Liver (tissue), 9 donors: ENCODE data around the gene SRGAP3. TPM values are rescaled to one million over a fixed set of nuclear protein-coding genes. Genes with fewer than 3 reads are reported as not detected.

Source experiments
- DNase-seq: peaks from one replicate; pipeline ENCODE4 v3.0.0-alpha.2; 2017; ENCODE audit warnings: low spot score
- H3K27ac ChIP-seq, 2 donors: one replicate each; pipeline ENCODE4 v1.7.0; 2013; ENCODE audit warnings: inconsistent platforms in 2 of 2, low read length in 2 of 2, control low read depth in 1 of 2, low read depth in 1 of 2, mild to moderate bottlenecking in 1 of 2
- H3K27me3 ChIP-seq, 4 donors: one replicate each; pipeline versions ENCODE4 v1.6.1 to v1.7.0; 2013; ENCODE audit warnings: low read length in 3 of 4, inconsistent platforms in 1 of 4, mild to moderate bottlenecking in 1 of 4, moderate library complexity in 1 of 4; ENCODE audit not compliant: control insufficient read depth in 4 of 4, insufficient read depth in 4 of 4
- H3K36me3 ChIP-seq, 4 donors: one replicate each; pipeline versions ENCODE4 v1.6.1 to v1.7.0; 2013; ENCODE audit warnings: low read length in 3 of 4, mild to moderate bottlenecking in 3 of 4, low read depth in 1 of 4, moderate library complexity in 1 of 4; ENCODE audit not compliant: control insufficient read depth in 4 of 4, insufficient read depth in 3 of 4
- H3K4me1 ChIP-seq, 4 donors: one replicate each; pipeline versions ENCODE4 v1.6.1 to v1.7.0; 2013; ENCODE audit warnings: low read length in 3 of 4, mild to moderate bottlenecking in 3 of 4, moderate library complexity in 1 of 4; ENCODE audit not compliant: control insufficient read depth in 4 of 4, insufficient read depth in 4 of 4
- H3K4me3 ChIP-seq, 3 donors: one replicate each; pipeline versions ENCODE4 v1.6.1 to v1.7.0; 2013; ENCODE audit warnings: low read length in 3 of 3, control low read depth in 1 of 3, low read depth in 1 of 3, mild to moderate bottlenecking in 1 of 3
- H3K9ac ChIP-seq, 2 donors: one replicate each; pipeline ENCODE4 v1.7.0; 2013; ENCODE audit warnings: low read length in 2 of 2, mild to moderate bottlenecking in 2 of 2, moderate library complexity in 2 of 2, control low read depth in 1 of 2, low read depth in 1 of 2
- H3K9me3 ChIP-seq, 4 donors: one replicate each; pipeline versions ENCODE4 v1.6.1 to v1.7.0; 2013; ENCODE audit warnings: low read length in 3 of 4; ENCODE audit not compliant: control insufficient read depth in 4 of 4
- EGR1 ChIP-seq, 2 donors: IDR thresholded peaks; 2 replicates each; pipeline ENCODE4 v1.6.1; 2016 to 2018; ENCODE audit warnings: antibody characterized with exemption in 2 of 2, low read depth in 2 of 2
- GABPA ChIP-seq, 2 donors: IDR thresholded peaks in 1 of 2; conservative IDR thresholded peaks in 1 of 2; 2 replicates each; pipeline ENCODE4 v1.6.1; 2016; ENCODE audit warnings: antibody characterized with exemption in 2 of 2, mild to moderate bottlenecking in 1 of 2, moderate library complexity in 1 of 2
- HNF4A ChIP-seq, 2 donors: conservative IDR thresholded peaks; 2 replicates each; pipeline ENCODE4 v1.6.1; 2016; ENCODE audit warnings: antibody characterized with exemption in 2 of 2, mild to moderate bottlenecking in 2 of 2
- HNF4G ChIP-seq: IDR thresholded peaks from 2 replicates; pipeline ENCODE4 v1.6.1; 2016; ENCODE audit warnings: antibody characterized with exemption
- NR2F2 ChIP-seq: IDR thresholded peaks from 2 replicates; pipeline ENCODE4 v1.6.1; 2016; ENCODE audit warnings: antibody characterized with exemption
- RAD21 ChIP-seq, 2 donors: IDR thresholded peaks; 2 replicates each; pipeline ENCODE4 v1.6.1; 2016; ENCODE audit warnings: antibody characterized with exemption in 2 of 2, mild to moderate bottlenecking in 2 of 2
- RXRA ChIP-seq, 2 donors: IDR thresholded peaks; 2 replicates each; pipeline ENCODE4 v1.6.1; 2017 to 2018; ENCODE audit warnings: antibody characterized with exemption in 2 of 2, mild to moderate bottlenecking in 1 of 2
- SP1 ChIP-seq: IDR thresholded peaks from 2 replicates; pipeline ENCODE4 v1.6.1; 2018; ENCODE audit warnings: antibody characterized with exemption, mild to moderate bottlenecking
- TAF1 ChIP-seq: conservative IDR thresholded peaks from 2 replicates; pipeline ENCODE4 v1.6.1; 2016; ENCODE audit warnings: antibody characterized with exemption, mild to moderate bottlenecking
- YY1 ChIP-seq: IDR thresholded peaks from 2 replicates; pipeline ENCODE4 v1.6.1; 2016; ENCODE audit warnings: antibody characterized with exemption, mild to moderate bottlenecking
- WGBS: extraction: QIAGEN DNeasy Blood & Tissue Kit; methylation state at CpG from one replicate; pipeline ENCODE4 v1.1.7; 2013; 5-methylcytosine and 5-hydroxymethylcytosine counted together
- polyA plus RNA-seq, 2 donors: library from polyadenylated mRNA; stranded (reverse) in 1 of 2; unstranded in 1 of 2; fragments of 200-250 nt in 1 of 2; fragments of >200 nt in 1 of 2; fragmentation: Nextera tagmentation in 1 of 2; extraction: Ambion mirVana in 1 of 2; gene quantifications; one replicate each; pipeline versions ENCODE4 v1.2.1 to v1.2.3, GENCODE V29; 2013 to 2015
- total RNA-seq, 2 donors: library from RNA; depleted of rRNA; stranded (reverse); fragments of >200 nt; gene quantifications; one replicate each; pipeline ENCODE4 v1.2.3, GENCODE V29; 2014
- TF ChIP-seq, protein P1 (sequence below): IDR thresholded peaks from 2 replicates; pipeline ENCODE4 v1.6.1; 2016; ENCODE audit warnings: antibody characterized with exemption, mild to moderate bottlenecking
- TF ChIP-seq, protein P2 (sequence below): IDR thresholded peaks from 2 replicates; pipeline ENCODE4 v1.6.1; 2016; ENCODE audit warnings: antibody characterized with exemption
- TF ChIP-seq, protein P3 (sequence below): fragments of 150-350 bp; IDR thresholded peaks from 2 replicates; pipeline ENCODE4 v1.5.1; 2017; ENCODE audit warnings: improper control_type of control experiment, low read depth, low read length; ENCODE audit not compliant: missing input control
- TF ChIP-seq, protein P4 (sequence below): IDR thresholded peaks from 2 replicates; pipeline ENCODE4 v1.6.1; 2016; ENCODE audit warnings: antibody characterized with exemption
- donor health status: healthy.
- donor health status: healthy.
- donor health status: healthy.
- donor health status: healthy.
- donor health status: healthy.

Gene SRGAP3
- total and polyA plus RNA-seq, 4 donors, result 0.61 to 4.2 (median 1.6) TPM

DNA sequence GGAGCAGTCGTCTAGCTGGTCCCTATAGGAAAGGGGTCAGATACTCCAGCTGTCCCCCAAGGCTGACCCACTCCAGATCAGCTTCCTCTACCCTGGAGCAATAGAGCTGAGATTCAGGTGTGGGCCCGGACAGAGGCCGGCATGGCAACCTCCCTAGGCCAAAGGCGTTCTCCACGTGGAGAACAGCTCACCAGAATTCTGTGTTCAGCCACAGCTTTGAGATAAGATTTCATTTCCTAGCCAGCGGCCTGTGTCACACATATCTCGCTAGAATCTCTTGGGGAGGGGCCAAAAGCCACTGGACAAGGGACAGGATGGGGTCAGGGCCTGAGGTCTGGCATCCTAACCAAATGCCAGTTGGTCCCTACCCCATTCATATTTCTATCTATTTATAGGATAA lies 20.1 kb downstream of the SRGAP3 start:
- H3K4me3 ChIP-seq, result no peak overlapping the region
- no peaks in the 10 kb centered on the region for H3K27me3 ChIP-seq
- no peak overlapping the region for H3K27ac ChIP-seq
- no peaks in the 10 kb centered on the region for H3K9me3 ChIP-seq
- DNase-seq, result no peak
- no peaks in the 10 kb centered on the region for H3K36me3 ChIP-seq
- no peak overlapping the region for H3K9ac ChIP-seq
- TF ChIP-seq RAD21 (IDR thresholded peaks at IDR 0.05) (no peak), NR2F2 (no peak), HNF4G (no peak), EGR1 (IDR thresholded peaks at IDR 0.05; ENCODE audit: low read depth in 2 of 2) (no peak)
- TF ChIP-seq, protein P1, sequence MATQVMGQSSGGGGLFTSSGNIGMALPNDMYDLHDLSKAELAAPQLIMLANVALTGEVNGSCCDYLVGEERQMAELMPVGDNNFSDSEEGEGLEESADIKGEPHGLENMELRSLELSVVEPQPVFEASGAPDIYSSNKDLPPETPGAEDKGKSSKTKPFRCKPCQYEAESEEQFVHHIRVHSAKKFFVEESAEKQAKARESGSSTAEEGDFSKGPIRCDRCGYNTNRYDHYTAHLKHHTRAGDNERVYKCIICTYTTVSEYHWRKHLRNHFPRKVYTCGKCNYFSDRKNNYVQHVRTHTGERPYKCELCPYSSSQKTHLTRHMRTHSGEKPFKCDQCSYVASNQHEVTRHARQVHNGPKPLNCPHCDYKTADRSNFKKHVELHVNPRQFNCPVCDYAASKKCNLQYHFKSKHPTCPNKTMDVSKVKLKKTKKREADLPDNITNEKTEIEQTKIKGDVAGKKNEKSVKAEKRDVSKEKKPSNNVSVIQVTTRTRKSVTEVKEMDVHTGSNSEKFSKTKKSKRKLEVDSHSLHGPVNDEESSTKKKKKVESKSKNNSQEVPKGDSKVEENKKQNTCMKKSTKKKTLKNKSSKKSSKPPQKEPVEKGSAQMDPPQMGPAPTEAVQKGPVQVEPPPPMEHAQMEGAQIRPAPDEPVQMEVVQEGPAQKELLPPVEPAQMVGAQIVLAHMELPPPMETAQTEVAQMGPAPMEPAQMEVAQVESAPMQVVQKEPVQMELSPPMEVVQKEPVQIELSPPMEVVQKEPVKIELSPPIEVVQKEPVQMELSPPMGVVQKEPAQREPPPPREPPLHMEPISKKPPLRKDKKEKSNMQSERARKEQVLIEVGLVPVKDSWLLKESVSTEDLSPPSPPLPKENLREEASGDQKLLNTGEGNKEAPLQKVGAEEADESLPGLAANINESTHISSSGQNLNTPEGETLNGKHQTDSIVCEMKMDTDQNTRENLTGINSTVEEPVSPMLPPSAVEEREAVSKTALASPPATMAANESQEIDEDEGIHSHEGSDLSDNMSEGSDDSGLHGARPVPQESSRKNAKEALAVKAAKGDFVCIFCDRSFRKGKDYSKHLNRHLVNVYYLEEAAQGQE, result no peak
- WGBS, result 61% methylated on average over 7 of the region's 7 CpGs
- no peaks in the 10 kb centered on the region for H3K4me1 ChIP-seq

DNA sequence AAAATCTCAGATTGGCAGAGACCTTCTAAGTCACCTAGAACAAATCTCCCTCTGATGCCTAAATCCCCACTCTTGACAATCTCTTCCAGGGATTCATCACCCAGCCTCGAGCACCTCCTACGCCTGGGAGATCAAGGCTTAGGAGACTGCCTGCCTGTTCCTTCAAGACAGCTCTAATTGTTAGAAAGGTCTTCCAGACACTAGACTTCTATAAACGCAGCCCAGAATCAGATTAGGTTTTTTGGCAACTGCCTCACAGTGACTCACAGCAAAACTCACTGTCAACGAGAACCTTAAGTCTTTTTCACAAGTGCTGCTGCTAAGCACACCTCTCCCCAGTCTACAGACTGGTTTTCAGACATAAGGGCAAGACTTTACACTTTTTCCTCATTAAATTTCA lies 23.1 kb downstream of the SRGAP3 start:
- Histone ChIP-seq H3K9me3 (no peaks in the 10 kb centered on the region), H3K27ac (no peak overlapping the region), H3K4me1 (no peaks in the 10 kb centered on the region), H3K9ac (no peak overlapping the region), H3K27me3 (no peaks in the 10 kb centered on the region), H3K36me3 (no peaks in the 10 kb centered on the region), H3K4me3 (no peak overlapping the region)
- TF ChIP-seq, protein P2, sequence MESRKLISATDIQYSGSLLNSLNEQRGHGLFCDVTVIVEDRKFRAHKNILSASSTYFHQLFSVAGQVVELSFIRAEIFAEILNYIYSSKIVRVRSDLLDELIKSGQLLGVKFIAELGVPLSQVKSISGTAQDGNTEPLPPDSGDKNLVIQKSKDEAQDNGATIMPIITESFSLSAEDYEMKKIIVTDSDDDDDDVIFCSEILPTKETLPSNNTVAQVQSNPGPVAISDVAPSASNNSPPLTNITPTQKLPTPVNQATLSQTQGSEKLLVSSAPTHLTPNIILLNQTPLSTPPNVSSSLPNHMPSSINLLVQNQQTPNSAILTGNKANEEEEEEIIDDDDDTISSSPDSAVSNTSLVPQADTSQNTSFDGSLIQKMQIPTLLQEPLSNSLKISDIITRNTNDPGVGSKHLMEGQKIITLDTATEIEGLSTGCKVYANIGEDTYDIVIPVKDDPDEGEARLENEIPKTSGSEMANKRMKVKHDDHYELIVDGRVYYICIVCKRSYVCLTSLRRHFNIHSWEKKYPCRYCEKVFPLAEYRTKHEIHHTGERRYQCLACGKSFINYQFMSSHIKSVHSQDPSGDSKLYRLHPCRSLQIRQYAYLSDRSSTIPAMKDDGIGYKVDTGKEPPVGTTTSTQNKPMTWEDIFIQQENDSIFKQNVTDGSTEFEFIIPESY, result no peak
- TF ChIP-seq NR2F2 (no peak), YY1 (no peak), TAF1 (no peak), HNF4A (conservative IDR thresholded peaks at IDR 0.05) (no peak), SP1 (no peak), RXRA (IDR thresholded peaks at IDR 0.05) (no peak), RAD21 (IDR thresholded peaks at IDR 0.05) (no peak), GABPA (IDR thresholded peaks at IDR 0.05 in 1 of 2, conservative IDR thresholded peaks at IDR 0.05 in 1 of 2) (no peak)
- TF ChIP-seq, protein P3, sequence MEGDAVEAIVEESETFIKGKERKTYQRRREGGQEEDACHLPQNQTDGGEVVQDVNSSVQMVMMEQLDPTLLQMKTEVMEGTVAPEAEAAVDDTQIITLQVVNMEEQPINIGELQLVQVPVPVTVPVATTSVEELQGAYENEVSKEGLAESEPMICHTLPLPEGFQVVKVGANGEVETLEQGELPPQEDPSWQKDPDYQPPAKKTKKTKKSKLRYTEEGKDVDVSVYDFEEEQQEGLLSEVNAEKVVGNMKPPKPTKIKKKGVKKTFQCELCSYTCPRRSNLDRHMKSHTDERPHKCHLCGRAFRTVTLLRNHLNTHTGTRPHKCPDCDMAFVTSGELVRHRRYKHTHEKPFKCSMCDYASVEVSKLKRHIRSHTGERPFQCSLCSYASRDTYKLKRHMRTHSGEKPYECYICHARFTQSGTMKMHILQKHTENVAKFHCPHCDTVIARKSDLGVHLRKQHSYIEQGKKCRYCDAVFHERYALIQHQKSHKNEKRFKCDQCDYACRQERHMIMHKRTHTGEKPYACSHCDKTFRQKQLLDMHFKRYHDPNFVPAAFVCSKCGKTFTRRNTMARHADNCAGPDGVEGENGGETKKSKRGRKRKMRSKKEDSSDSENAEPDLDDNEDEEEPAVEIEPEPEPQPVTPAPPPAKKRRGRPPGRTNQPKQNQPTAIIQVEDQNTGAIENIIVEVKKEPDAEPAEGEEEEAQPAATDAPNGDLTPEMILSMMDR, result no peak
- TF ChIP-seq, protein P4, sequence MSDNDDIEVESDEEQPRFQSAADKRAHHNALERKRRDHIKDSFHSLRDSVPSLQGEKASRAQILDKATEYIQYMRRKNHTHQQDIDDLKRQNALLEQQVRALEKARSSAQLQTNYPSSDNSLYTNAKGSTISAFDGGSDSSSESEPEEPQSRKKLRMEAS, result no peak
- WGBS, result 82% methylated on average over 4 of the region's 4 CpGs
- no peak for DNase-seq
